Nucleus accumbens (tissue), 56 donors: ENCODE data around the gene NLRP4.
A peak's percentile ranks its signal among the peaks of the same experiment; 100 is the strongest.

Experiments
- DNase-seq, 56 donors: peaks; one replicate each; lab custom pipeline; 2025; lab: John Stamatoyannopoulos, UW

Gene NLRP4, protein sequence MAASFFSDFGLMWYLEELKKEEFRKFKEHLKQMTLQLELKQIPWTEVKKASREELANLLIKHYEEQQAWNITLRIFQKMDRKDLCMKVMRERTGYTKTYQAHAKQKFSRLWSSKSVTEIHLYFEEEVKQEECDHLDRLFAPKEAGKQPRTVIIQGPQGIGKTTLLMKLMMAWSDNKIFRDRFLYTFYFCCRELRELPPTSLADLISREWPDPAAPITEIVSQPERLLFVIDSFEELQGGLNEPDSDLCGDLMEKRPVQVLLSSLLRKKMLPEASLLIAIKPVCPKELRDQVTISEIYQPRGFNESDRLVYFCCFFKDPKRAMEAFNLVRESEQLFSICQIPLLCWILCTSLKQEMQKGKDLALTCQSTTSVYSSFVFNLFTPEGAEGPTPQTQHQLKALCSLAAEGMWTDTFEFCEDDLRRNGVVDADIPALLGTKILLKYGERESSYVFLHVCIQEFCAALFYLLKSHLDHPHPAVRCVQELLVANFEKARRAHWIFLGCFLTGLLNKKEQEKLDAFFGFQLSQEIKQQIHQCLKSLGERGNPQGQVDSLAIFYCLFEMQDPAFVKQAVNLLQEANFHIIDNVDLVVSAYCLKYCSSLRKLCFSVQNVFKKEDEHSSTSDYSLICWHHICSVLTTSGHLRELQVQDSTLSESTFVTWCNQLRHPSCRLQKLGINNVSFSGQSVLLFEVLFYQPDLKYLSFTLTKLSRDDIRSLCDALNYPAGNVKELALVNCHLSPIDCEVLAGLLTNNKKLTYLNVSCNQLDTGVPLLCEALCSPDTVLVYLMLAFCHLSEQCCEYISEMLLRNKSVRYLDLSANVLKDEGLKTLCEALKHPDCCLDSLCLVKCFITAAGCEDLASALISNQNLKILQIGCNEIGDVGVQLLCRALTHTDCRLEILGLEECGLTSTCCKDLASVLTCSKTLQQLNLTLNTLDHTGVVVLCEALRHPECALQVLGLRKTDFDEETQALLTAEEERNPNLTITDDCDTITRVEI

DNA sequence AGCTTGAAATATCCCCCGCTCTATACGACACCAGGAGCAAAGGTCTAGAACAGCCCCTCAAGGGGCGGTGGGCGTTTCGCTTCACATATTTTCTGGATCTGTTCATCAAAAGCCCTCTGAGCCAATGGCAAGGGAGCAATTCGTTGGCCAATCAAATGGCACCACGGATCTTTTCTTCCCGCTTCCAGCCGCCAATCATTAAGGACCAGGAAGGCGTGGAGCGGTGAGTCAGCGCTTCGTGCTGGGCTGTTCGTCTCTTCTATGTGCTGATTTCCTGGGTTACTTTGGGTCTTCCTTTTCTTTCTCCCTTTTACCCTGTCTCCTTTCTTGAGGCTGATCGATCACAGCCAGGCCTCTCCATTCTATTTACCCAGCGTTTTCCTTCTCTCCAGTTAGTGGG lies at the start of gene NLRP4:
NLRP4 (plus strand) TSS at position 201 of the 400 bp plus-strand sequence. CDS start 15,541 bp downstream, outside the sequence.
- DNase-seq = no peak

DNA sequence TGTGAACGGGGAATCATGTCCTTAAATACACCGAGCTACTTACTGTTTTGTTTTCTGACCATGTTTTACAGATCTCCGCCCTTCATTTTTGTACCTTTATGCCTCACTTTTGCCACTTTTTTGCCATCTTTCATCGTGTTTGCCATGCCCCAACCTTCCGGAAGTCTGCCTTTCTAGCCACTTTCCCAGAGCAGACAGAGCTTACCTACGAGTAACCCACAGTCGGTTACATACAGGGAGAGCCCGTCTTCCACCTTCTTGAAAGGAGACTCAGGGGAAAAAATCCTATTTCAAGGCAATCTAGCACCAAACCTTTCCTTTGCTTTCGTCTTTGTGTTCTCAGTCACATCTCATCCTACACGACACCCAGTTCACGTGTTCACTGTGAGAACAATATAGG lies 41.3 kb upstream of the NLRP4 start:
- no peak for DNase-seq

DNA sequence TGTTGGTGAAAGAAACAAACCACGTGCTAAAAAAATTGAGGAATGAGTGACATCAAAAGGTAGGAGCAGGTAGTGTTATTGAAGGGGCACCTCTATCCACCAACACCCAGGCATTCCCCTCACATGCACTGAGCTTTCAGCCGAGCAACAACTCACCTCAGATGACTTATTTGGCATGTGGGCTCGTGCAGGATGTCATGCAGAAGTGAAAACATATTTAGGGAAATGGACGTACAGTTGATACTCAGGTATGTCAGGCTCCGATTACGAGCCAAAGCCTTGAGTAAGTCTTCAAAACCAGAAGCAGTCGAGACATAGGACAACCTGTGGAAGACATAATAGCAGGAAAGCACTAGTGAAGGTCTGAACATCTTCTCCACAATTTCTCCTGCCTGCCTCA lies 34.9 kb upstream of the NLRP4 start:
- no peak for DNase-seq

DNA sequence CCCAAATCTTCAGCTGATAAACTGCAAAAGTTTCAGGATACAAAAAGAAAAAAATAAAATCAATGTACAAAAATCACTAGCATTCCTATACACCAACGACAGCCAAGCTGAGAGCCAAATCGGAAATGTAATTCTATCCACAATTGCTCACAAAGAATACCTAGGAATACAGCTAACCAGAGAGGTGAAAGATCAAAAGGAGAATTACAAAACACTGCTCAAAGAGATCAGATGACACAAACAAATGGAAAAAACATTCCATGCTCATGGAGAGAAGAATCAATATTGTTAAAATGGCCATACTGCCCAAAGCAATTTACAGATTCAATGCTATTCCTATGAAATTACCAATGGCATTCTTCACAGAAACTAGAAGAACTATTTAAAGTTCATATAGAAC lies 34.1 kb upstream of the NLRP4 start:
- DNase-seq = no peak

DNA sequence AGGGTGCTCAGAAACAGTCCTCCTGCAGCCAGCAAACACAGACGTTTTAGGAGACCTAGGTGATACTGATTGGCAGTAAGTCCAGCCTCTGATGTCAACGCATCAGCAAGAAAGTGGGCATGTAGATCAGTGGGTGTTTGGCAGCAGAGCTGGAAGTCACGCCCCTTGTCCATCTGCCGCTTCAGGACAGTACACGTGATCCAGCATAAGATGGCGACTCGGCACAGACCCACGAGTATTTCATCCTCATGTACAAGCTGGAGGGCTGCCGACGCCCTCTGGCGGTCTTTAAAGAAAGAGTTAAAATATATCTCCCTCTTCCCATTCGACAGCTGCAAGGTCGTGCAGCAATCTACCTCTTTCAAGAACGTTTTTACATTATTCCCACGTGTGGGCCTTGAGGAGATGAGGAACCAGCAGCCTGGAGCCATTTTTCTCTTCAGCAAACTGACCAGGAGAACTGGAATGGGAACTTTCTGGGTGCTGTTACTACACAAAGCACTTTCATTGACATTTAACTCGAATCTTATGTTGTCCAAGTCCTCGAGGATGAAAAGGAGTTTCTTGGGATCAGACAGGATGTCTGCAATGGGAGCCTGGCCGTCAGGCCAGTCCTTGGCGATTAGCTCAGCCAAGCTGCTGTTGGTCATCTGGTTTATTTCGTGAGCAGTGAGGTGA lies 26.8 kb upstream of the NLRP4 start:
- DNase-seq = peak in 6 of 56 donors; percentile 0 to 31 (median 4)

DNA sequence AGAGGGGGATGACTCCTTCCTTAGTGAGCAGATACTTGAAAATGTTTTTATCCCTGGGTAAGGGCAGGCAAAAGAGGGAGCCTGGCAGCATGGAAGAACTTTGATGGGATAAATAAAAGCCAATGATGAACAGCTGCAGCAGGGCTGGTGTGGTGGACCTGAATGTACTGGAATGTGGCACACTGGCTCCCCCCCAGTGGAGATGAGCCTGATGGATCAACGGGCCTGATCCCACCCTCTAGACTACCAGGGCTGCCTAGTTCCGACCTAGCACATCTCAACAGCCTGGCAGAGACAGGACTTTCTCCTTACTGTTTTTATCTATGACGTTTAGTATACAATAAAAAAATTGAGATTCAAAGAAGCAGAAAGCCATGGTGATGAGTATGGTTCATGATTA lies 25.0 kb upstream of the NLRP4 start:
- DNase-seq = no peak

DNA sequence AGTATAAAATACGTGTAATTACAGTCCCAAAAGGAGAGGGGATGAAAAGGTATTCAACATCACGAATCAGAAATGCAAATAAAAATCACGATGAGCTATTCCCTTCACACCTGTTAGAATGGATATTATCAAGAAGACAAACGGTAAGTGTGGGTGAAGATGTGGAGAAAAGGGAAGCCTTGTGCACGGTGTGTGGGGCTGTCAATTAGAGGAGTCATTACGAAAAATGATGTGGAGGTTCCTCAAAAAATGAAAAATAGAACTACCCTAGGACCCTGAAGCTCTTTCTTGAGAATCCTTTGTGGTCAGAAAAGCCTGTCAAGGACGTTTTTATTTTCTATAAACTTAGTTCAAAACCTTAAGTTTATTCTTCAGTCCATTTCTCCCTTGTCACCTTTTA lies 23.9 kb upstream of the NLRP4 start:
- no peak for DNase-seq

DNA sequence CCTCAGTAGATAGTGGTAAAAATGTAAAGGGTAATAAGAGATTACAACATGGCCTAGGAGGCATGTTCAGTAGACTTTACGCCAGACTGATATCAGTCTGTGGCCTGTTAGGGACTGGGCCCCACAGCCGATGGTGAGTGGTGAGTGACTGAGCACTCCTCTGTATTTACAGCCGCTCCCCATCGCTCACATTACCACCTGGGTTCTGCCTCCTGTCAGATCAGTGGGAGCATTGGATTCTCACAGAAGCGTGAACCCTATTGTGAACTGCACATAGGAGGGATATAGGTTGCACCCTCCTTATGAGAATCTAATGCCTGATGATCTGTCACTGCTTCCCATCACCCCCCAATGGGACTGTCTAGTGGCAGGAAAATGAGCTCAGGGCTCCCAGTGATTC lies 22.4 kb upstream of the NLRP4 start:
- DNase-seq = no peak

DNA sequence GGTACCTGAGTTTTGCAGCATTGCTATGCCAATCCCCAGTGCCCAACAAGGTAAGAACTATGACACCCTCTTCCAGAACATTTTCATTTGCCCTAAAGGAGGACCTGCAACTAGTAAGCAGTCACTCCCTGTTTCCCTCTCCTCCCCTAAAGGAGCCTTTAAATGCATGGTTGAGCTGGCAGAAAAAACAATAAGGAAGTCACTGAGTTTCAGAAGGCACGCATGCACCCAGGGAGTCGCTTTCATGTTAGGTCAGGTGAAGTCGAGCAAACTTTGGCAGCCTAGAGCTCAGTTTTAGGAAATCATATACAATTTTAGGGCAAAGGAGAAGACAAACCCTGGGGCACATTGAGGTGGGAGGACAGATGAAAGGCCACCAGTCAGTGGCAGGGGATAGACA lies 16.3 kb upstream of the NLRP4 start:
- DNase-seq = no peak

DNA sequence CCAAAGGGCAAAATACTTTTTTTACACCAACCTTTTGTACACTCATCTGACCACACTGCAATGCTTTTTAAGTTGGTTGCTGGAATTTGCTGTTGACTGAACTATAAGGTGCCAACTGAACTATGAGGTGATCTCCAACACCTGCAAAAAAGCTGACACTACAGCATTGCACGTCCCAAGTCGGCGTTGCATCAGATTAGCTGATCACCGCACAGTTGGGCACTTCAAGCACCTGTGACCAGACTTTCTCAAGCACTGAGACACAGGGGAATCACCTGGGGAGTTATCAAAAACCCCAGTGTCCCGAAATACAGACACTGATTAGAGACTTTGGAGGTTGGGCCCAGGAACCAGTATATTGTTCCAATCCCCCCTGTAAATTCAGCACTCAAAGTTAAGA lies 5.7 kb upstream of the NLRP4 start:
- no peak for DNase-seq

DNA sequence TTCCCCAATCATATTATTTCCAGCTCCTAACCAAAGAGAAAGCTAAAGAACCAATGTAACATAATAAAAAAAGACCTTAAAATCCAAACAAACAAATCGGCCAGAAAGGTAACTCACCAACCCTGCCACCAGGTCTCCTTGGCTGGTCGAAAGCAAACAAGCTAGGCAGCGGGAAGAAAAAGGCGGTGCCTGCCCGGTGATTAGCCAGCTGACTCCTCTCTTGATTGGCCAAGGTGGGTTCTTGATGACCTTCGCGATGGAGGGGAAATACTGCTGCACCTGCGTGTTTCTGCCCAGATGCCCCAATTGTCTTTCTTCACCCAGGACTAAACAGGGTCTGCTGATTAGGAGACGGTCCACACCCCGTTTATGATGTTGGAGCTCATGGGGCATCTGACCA lies 4.5 kb upstream of the NLRP4 start, which contains the start of gene NLRP11:
NLRP11 (minus strand) TSS at position 154 of the 400 bp plus-strand sequence. CDS start 13,825 bp downstream, outside the sequence.
- DNase-seq = no peak

DNA sequence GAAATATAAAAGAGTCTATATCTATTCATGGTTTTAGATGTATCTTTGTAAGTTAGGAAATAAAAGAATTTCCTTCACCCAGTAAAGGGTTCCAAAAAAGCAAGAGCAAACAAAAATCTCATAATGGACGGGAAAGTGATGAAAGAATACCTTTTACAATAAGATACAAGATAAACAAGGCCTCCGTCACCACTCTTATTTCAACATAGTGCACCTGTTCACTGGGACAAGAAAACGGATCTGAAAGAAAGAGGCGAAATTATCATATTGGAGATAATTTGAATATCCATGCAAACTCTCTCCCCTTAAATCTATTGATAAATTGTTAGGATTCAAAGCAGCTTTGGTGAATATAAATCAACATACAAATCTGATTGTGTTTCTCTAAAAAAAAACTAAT lies 3.7 kb upstream of the NLRP4 start:
- DNase-seq = no peak

DNA sequence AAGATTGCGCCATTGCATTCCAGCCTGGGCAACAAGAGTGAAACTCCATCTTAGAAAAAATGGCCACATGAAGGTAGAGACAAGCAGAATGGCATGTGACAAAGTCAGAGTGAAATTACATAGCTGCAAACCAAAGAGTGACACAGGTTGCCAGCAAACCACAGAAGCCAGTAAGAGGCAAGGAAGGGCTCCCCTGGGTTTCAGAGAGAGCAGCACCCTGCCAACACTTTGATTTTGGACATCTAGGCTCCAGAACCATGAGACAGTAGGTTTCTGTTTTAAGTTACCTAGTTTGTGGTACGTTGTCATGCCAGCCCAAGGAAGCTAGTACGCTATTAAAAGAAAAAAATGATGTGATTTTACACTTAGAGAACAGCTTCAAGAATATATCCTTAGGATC lies 1.9 kb downstream of the NLRP4 start:
- DNase-seq = no peak

DNA sequence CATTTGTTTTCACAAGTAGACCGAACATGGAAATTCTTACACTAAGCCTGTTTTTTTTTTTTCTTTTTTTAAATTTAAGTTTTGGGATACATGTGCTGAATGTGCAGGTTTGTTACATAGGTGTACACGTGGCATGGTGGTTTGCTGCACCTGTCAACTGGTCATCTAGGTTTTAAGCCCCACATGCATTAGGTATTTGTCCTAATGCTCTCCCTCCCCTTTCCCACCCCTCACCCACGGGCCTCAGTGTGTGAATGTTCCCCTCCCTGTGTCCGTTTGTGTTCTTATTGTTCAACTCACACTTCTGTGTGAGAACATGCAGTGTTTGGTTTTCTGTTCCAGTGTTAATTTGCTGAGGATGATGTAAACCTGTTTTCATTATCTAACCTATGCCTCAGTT lies 2.6 kb downstream of the NLRP4 start:
- DNase-seq = no peak

DNA sequence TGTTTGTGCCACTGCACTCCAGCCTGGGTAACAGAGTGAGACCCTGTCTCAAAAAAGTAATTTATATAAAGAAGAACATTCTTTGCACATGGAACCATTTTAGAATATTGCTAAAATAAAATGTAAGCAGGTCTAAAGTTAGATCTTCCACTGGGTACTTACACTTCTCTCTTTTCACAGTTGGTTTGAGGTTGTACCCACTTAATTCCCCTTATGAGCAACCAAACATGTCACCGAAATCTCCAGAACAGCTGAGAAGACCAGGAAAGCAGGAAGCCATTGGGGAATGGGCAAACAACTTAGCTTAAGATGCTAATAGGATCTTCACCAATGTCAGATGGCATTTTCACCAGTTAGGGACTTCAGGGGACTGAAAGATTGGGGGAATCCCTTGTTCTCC lies 18.8 kb downstream of the NLRP4 start:
- DNase-seq = no peak

DNA sequence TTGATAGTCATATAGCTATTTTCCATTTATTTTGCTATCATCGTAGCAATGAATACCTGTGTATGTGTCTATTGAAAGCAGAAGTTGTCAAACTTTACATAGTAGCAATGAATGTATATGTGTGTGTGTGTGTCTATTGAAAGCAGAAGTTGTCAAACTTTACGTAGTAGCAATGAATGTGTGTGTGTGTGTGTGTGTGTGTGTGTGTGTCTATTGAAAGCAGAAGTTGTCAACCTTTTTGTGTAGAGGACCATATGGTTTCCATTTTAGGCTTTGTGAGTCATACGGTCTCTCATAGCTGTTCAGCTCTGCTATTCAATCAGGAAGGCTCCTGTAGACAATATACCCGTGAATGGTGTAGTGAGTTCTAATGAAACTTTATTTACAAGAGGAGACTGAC lies 20.8 kb downstream of the NLRP4 start:
- no peak for DNase-seq

DNA sequence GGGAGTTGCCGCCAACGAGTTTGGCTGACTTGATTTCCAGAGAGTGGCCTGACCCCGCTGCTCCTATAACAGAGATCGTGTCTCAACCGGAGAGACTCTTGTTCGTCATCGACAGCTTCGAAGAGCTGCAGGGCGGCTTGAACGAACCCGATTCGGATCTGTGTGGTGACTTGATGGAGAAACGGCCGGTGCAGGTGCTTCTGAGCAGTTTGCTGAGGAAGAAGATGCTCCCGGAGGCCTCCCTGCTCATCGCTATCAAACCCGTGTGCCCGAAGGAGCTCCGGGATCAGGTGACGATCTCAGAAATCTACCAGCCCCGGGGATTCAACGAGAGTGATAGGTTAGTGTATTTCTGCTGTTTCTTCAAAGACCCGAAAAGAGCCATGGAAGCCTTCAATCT lies 21.6 kb downstream of the NLRP4 start:
- no peak for DNase-seq

DNA sequence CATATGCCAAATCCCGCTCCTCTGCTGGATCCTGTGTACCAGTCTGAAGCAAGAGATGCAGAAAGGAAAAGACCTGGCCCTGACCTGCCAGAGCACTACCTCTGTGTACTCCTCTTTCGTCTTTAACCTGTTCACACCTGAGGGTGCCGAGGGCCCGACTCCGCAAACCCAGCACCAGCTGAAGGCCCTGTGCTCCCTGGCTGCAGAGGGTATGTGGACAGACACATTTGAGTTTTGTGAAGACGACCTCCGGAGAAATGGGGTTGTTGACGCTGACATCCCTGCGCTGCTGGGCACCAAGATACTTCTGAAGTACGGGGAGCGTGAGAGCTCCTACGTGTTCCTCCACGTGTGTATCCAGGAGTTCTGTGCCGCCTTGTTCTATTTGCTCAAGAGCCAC lies 22.1 kb downstream of the NLRP4 start:
- no peak for DNase-seq

DNA sequence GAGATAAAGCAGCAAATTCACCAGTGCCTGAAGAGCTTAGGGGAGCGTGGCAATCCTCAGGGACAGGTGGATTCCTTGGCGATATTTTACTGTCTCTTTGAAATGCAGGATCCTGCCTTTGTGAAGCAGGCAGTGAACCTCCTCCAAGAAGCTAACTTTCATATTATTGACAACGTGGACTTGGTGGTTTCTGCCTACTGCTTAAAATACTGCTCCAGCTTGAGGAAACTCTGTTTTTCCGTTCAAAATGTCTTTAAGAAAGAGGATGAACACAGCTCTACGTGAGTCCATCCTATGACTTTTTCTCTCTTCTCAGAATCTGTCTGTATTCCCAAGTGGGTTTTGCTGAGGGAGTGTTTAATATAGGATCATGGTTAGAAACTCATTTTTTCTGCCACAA lies 22.6 kb downstream of the NLRP4 start:
- DNase-seq = no peak

DNA sequence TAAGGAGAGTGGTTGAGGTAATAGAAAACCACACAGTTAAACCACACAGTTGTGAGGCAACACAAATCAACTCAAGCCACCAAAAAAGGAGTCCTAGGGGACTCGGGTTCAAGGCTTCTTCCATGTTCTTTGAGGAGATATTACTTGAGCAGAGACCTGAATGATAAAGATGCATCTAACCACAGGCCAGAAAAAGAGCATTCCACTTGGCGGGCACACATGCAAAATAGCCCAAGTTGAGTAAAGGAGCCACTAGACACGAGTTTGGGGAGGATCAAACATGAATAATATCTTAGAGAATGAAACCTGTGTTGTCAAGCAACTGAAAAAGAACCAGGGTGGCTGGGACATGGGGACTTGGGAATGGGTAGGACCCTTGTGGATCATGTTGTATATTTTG lies 30.2 kb downstream of the NLRP4 start:
- DNase-seq = no peak

DNA sequence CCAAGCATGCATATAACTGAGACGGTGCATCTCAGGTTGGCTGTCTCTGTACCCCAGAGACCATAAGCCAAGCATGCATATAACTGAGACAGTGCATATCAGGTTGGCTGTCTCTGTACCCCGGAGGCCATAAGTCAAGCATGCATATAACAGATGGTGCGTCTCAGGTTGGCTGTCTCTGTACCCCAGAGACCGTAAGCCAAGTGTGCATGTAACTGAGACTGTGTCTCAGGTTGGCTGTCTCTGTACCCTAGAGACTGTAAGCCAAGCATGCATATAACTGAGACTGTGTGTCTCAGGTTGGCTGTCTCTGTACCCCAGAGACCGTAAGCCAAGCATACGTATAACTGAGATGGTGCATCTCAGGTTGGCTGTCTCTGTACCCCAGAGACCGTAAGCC lies 30.8 kb downstream of the NLRP4 start:
- DNase-seq = no peak
